GM10266 (cell line): ENCODE results near the gene ATP11B.

Experiments
- DNase-seq: peaks from one replicate; pipeline ENCODE4 v3.0.0; 2012; ENCODE audit errors: extremely low spot score
- TF ChIP-seq, protein P1 (sequence below): IDR thresholded peaks from 2 replicates; pipeline ENCODE4 v1.5.1; 2012; ENCODE audit warnings: mild to moderate bottlenecking, low read depth; ENCODE audit not compliant: control insufficient read depth, insufficient read depth; ENCODE audit errors: missing control alignments

ATP11B gene

DNA sequence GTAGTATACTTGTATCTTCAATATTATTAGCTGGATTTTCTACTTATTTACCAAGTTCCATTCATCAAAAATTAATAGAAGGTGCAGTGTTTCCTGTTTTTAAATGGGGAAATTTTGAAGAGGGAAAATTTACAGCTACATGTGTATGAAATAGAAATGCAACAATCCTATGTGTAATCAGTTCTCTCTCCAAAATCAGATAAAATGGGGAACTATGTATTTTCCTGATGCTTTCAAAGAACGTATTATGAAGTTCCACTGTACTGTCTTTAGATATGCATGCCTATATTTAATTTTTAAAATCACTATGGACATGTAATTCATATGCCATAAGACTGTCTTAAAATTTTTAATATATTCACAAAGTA is 143.6 kb downstream of the ATP11B start:
- no peak for DNase-seq
- TF ChIP-seq, protein P1, sequence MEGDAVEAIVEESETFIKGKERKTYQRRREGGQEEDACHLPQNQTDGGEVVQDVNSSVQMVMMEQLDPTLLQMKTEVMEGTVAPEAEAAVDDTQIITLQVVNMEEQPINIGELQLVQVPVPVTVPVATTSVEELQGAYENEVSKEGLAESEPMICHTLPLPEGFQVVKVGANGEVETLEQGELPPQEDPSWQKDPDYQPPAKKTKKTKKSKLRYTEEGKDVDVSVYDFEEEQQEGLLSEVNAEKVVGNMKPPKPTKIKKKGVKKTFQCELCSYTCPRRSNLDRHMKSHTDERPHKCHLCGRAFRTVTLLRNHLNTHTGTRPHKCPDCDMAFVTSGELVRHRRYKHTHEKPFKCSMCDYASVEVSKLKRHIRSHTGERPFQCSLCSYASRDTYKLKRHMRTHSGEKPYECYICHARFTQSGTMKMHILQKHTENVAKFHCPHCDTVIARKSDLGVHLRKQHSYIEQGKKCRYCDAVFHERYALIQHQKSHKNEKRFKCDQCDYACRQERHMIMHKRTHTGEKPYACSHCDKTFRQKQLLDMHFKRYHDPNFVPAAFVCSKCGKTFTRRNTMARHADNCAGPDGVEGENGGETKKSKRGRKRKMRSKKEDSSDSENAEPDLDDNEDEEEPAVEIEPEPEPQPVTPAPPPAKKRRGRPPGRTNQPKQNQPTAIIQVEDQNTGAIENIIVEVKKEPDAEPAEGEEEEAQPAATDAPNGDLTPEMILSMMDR = no peak

DNA sequence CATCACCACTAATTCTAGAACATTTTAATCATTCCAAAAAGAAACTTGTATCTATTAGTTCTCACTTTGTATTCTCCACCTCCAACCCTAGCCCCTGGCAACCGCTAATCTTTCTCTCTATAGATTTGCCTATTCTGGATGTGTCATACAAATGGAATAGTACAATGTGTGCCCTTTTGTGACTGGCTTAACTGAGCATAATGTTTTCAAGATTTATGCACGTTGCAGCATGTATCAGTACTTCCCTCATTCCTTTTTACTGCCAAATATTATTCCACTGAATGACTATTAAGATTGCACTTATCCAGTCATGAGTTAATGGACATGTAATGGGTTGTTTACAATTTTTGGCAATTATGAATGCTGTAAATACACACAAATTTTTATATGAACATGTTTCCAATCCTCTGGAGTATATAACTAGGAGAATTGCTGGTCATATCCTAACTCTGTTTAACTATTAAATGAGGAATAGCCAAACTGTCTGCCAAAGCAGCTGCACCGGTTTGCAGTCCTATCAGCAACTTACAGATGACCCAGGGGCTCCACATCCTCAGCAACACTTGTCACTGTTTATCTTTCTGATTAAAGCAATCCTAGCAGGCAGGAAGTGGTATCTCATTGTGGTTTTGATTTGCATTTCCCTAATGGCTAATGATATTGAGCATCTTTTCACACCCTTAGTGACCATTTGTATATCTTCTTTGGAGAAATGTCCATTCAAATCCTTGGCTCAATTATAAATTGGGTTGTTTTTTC is 144.2 kb downstream of the ATP11B start:
- DNase-seq = no peak
- TF ChIP-seq, protein P1 = no peak

DNA sequence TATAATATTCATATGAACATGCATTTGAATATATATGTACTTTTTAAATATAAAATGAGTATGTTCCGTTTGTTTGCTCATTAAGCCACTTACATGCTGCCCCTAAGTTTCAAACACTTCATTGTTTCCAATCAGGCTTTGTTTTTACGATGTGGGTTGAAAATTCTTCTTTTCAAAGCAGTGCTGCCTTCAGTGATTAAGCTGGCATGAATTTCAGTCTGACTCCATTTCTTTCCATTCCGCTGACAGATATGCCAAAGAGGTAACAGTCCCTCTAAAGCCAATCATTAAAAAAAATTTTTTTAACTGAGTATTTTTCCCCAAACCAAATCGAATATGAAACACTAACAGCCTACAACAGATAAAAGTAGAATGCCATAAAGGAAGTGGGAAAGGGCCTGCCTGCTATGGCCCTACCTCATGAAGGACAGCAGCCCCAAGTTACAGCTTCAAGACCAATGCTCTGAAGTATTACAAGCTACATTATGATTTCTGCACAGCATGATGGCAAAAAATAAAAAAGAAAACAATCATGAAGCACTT is 147.0 kb downstream of the ATP11B start:
- TF ChIP-seq, protein P1 = no peak
- DNase-seq = no peak

DNA sequence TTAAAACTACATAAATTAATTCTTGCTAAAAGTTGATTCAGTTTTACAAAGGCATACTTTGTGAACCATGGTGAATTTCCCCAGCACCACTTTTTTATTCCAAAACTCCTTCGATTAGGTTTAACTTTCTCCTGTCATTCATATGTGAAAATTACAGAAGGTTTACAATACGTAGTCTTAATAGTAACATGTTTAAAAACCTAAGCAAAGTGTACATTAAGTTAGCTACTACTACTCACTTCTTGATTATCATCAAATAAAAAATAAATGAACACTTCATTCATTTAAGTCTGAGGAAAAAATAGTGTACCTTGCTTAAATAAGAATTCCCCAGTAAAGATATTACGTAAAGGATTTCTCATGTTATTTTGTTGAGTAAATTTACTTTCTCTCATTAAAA is 148.4 kb downstream of the ATP11B start:
- no peak for DNase-seq
- TF ChIP-seq, protein P1 = no peak

- TF ChIP-seq, protein P1 = peak; percentile 26
- DNase-seq = no peak
Measured at GRCh38 chr3:182947888-182948287, 154.6 kb downstream of the ATP11B start.

DNA sequence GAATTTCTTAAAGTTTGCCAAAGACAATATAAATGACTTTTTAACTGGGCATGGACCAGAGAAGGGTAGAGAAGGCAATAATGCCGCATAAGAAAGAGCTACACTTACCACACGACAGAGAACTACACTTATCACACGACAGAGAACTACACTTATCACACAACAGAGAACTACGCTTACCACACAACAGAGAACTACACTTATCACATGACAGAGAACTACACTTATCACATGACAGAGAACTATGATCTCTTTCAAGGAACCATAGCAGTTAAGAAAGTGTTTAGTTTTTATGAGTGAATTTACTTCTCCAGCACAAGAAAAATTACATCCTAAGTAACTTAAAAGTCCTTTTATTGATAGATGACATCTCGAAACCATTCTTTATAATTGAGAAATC is 155.0 kb downstream of the ATP11B start:
- no peak for DNase-seq

GRCh38 chr3:182949688-182950087 is 156.4 kb downstream of the ATP11B start:
- TF ChIP-seq, protein P1 = no peak
- no peak for DNase-seq

More for the DNA sequence above, 155.0 kb downstream of the ATP11B start:
- TF ChIP-seq, protein P1 = no peak
